H54 (cell line): Measurements from ENCODE around the gene GRHPR.
"Not testable (repeated sequence)": the region's sequence is repeated elsewhere in the genome, so short reads cannot be mapped to it uniquely, and the experiment has no call there.

ENCODE experiments used
- DNase-seq: peaks from one replicate; pipeline ENCODE4 v3.0.0; 2011; ENCODE audit warnings: low spot score, mixed read lengths; ENCODE audit not compliant: insufficient read length
- FAIRE-seq: peaks from 3 replicates; lab custom pipeline; 2011; peaks lifted over from hg19 to GRCh38; lab: Jason Lieb, UNC
- POLR2A ChIP-seq: IDR thresholded peaks from 2 replicates; pipeline ENCODE4 v1.6.1; 2011; ENCODE audit warnings: low read depth, mild to moderate bottlenecking, low read length

GRHPR gene

GRCh38 chr9:37383876-37384746 is 38.4 kb upstream of the GRHPR start:
- no peak for DNase-seq
- FAIRE-seq = no peak
- TF ChIP-seq POLR2A = no peak

GRCh38 chr9:37385286-37385685 is 37.2 kb upstream of the GRHPR start:
- DNase-seq = no peak
- no peak for FAIRE-seq
- TF ChIP-seq POLR2A = no peak

GRCh38 chr9:37386988-37387387 is 35.5 kb upstream of the GRHPR start:
- DNase-seq = no peak
- TF ChIP-seq POLR2A = no peak
- FAIRE-seq = no peak

- no peak for FAIRE-seq
- no peak for DNase-seq
- no peak for TF ChIP-seq POLR2A
These were observed 31.7 kb upstream of the GRHPR start for GRCh38 chr9:37390759-37391158.

- DNase-seq (no peak), FAIRE-seq (no peak)
- TF ChIP-seq POLR2A = no peak
These were observed 30.2 kb upstream of the GRHPR start for GRCh38 chr9:37392272-37392671.

GRCh38 chr9:37395229-37395628 is 27.3 kb upstream of the GRHPR start:
- DNase-seq (no peak), FAIRE-seq (no peak)
- TF ChIP-seq POLR2A = no peak

- no peak for FAIRE-seq
- no peak for TF ChIP-seq POLR2A
- DNase-seq = no peak
These were observed 26.8 kb upstream of the GRHPR start for GRCh38 chr9:37395663-37396062.

GRCh38 chr9:37397948-37398347 is 24.5 kb upstream of the GRHPR start:
- DNase-seq, FAIRE-seq: not testable (repeated sequence)

GRCh38 chr9:37398464-37399025 is 24.0 kb upstream of the GRHPR start:
- no peak for FAIRE-seq
- no peak for DNase-seq
- TF ChIP-seq POLR2A = no peak

- FAIRE-seq (no peak), DNase-seq (no peak)
- TF ChIP-seq POLR2A = no peak
These were observed 23.2 kb upstream of the GRHPR start for GRCh38 chr9:37399336-37399735.

- TF ChIP-seq POLR2A = no peak
- FAIRE-seq (no peak), DNase-seq (no peak)
These were observed 17.9 kb upstream of the GRHPR start for GRCh38 chr9:37404590-37404989.

- no peak for DNase-seq
- no peak for TF ChIP-seq POLR2A
- FAIRE-seq = no peak
These were observed 17.1 kb upstream of the GRHPR start for GRCh38 chr9:37405350-37405749.

GRCh38 chr9:37405764-37406380 is 16.6 kb upstream of the GRHPR start:
- DNase-seq (no peak), FAIRE-seq (no peak)
- TF ChIP-seq POLR2A = no peak

- TF ChIP-seq POLR2A = no peak
- FAIRE-seq = no peak
- no peak for DNase-seq
These were observed 15.7 kb upstream of the GRHPR start for GRCh38 chr9:37406603-37407401.

GRCh38 chr9:37407468-37407867 is 15.0 kb upstream of the GRHPR start:
- no peak for TF ChIP-seq POLR2A
- FAIRE-seq = peak; percentile 38
- no peak for DNase-seq
